HEK293 (cell line): ENCODE results near the gene PRKD1.
A peak's percentile ranks its signal among the peaks of the same experiment; 100 is the strongest.

Source experiments
- CTCF ChIA-PET: fragments of 350-600 bp; formaldehyde crosslinking; extraction: SDS; loops from one replicate; lab custom pipeline; 2021; ENCODE audit warnings: antibody characterized with exemption; lab: Yijun Ruan, JAX
- POLR2A ChIA-PET: fragments of 300-600 bp; formaldehyde crosslinking; extraction: SDS; loops from one replicate; lab custom pipeline; 2020; ENCODE audit warnings: antibody characterized with exemption, inconsistent platforms; lab: Yijun Ruan, JAX
- H3K27ac ChIP-seq: fragments of 200-500 bp; sonication (Bioruptor generic); 2 replicates; pipeline ENCODE4 v1.5.1; 2014; ENCODE audit warnings: low read depth, low read length, control low read depth, inconsistent platforms; ENCODE audit errors: extremely low read depth
- H3K36me3 ChIP-seq, 2 experiments: fragments of 200-500 bp in 1 of 2; sonication (Bioruptor generic) in 1 of 2; 1 replicate in 1 of 2; 2 replicates in 1 of 2; pipeline ENCODE4 v1.5.1; 2014 to 2017; ENCODE audit warnings: inconsistent platforms in 2 of 2, low read length in 2 of 2; ENCODE audit not compliant: control insufficient read depth in 2 of 2, insufficient read depth in 1 of 2
- H3K4me1 ChIP-seq: fragments of 200-500 bp; sonication (Bioruptor generic); 2 replicates; pipeline ENCODE4 v1.5.1; 2014; ENCODE audit warnings: mild to moderate bottlenecking, low read length, inconsistent platforms; ENCODE audit not compliant: control insufficient read depth, insufficient read depth
- H3K4me3 ChIP-seq: 2 replicates; pipeline ENCODE4 v1.5.1; 2011; ENCODE audit warnings: low read depth, mild to moderate bottlenecking, control low read depth, low read length, moderate library complexity
- H3K9me3 ChIP-seq: fragments of 200-500 bp; sonication (Bioruptor generic); 2 replicates; pipeline ENCODE4 v1.5.1; 2014; ENCODE audit warnings: low read depth, low read length, inconsistent platforms; ENCODE audit not compliant: control insufficient read depth, insufficient read depth
- KLF1 ChIP-seq: fragments of 450-650 bp; formaldehyde crosslinking; IDR thresholded peaks from 2 replicates; pipeline ENCODE4 v1.5.1; 2016; ENCODE audit warnings: missing biosample characterization, missing genetic modification characterization
- SP3 ChIP-seq: fragments of 450-650 bp; formaldehyde crosslinking; IDR thresholded peaks from 2 replicates; pipeline ENCODE4 v1.5.1; 2016; ENCODE audit warnings: missing biosample characterization, missing genetic modification characterization
- ZBTB1 ChIP-seq: fragments of 450-650 bp; formaldehyde crosslinking; IDR thresholded peaks from 2 replicates; pipeline ENCODE4 v1.5.1; 2016; ENCODE audit warnings: missing biosample characterization, missing genetic modification characterization
- ZNF202 ChIP-seq: fragments of 450-650 bp; formaldehyde crosslinking; IDR thresholded peaks from 2 replicates; pipeline ENCODE4 v1.5.1; 2016; ENCODE audit warnings: missing biosample characterization, missing genetic modification characterization, borderline replicate concordance
- ZNF404 ChIP-seq: fragments of 450-650 bp; formaldehyde crosslinking; IDR thresholded peaks from 2 replicates; pipeline ENCODE4 v1.5.1; 2017; ENCODE audit warnings: missing biosample characterization, missing genetic modification characterization
- ZNF510 ChIP-seq: fragments of 450-650 bp; formaldehyde crosslinking; IDR thresholded peaks from 2 replicates; pipeline ENCODE4 v1.5.1; 2018; ENCODE audit warnings: mild to moderate bottlenecking, missing genetic modification characterization, missing biosample characterization; ENCODE audit not compliant: insufficient replicate concordance
- ZNF747 ChIP-seq: fragments of 450-650 bp; formaldehyde crosslinking; IDR thresholded peaks from 2 replicates; pipeline ENCODE4 v1.5.1; 2016; ENCODE audit warnings: missing biosample characterization, missing genetic modification characterization
- ZNF768 ChIP-seq: fragments of 450-650 bp; formaldehyde crosslinking; IDR thresholded peaks from 2 replicates; pipeline ENCODE4 v1.5.1; 2018; ENCODE audit warnings: missing biosample characterization, mild to moderate bottlenecking, missing genetic modification characterization
- ZNF830 ChIP-seq: fragments of 450-650 bp; IDR thresholded peaks from 2 replicates; pipeline ENCODE4 v1.5.0; 2018; ENCODE audit warnings: missing biosample characterization, missing genetic modification characterization, low read depth, mild to moderate bottlenecking, moderate library complexity
- ZSCAN30 ChIP-seq: fragments of 450-650 bp; IDR thresholded peaks from 2 replicates; pipeline ENCODE4 v1.5.1; 2018; ENCODE audit warnings: missing biosample characterization, mild to moderate bottlenecking, missing genetic modification characterization, moderate library complexity
- TF ChIP-seq, protein P1 (sequence below): fragments of 450-650 bp; formaldehyde crosslinking; IDR thresholded peaks from 2 replicates; pipeline ENCODE4 v1.5.1; 2016; ENCODE audit warnings: missing biosample characterization, missing genetic modification characterization
- TF ChIP-seq, protein P2 (sequence below): fragments of 450-650 bp; formaldehyde crosslinking; IDR thresholded peaks from 2 replicates; pipeline ENCODE4 v1.5.1; 2016; ENCODE audit warnings: missing biosample characterization, missing genetic modification characterization, borderline replicate concordance
- TF ChIP-seq, protein P3 (sequence below): fragments of 450-650 bp; formaldehyde crosslinking; IDR thresholded peaks from 2 replicates; pipeline ENCODE4 v1.5.1; 2017; ENCODE audit warnings: missing biosample characterization, missing genetic modification characterization
- TF ChIP-seq, protein P4 (sequence below): fragments of 450-650 bp; formaldehyde crosslinking; IDR thresholded peaks from 2 replicates; pipeline ENCODE4 v1.5.1; 2016; ENCODE audit warnings: missing biosample characterization, missing genetic modification characterization
- TF ChIP-seq, protein P5 (sequence below): fragments of 450-650 bp; formaldehyde crosslinking; IDR thresholded peaks from 2 replicates; pipeline ENCODE4 v1.5.1; 2016; ENCODE audit warnings: missing biosample characterization, missing genetic modification characterization
- TF ChIP-seq, protein P6 (sequence below): fragments of 450-650 bp; formaldehyde crosslinking; IDR thresholded peaks from 2 replicates; pipeline ENCODE4 v1.5.1; 2016; ENCODE audit warnings: missing biosample characterization, missing genetic modification characterization
- TF ChIP-seq, protein P7 (sequence below): fragments of 450-650 bp; formaldehyde crosslinking; conservative IDR thresholded peaks from 2 replicates; pipeline ENCODE4 v1.5.1; 2016; ENCODE audit warnings: low read depth, missing biosample characterization, missing genetic modification characterization

PRKD1 gene

DNA sequence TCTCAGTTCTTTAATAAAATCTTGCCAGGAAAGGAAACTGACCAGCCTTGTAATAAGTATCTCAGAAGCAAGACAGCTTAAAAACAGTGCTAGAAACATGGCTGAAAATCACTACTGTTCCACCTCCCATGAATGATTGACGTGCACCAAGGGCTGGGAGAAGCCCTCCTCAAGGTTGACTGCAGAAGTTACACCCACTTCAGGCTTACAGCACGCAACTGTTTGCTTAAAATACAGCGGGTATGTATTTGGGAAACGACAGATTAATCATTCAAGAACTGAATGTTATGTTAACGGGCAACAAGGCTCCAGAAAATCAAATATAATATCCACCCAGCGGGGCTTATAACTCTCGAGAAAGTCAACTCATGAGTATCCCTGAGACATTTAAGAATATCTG lies 22.1 kb downstream of the PRKD1 start:
- ChIA-PET POLR2A (no interaction called here), CTCF (no interaction called here)
- H3K27ac ChIP-seq = no peak overlapping the region

DNA sequence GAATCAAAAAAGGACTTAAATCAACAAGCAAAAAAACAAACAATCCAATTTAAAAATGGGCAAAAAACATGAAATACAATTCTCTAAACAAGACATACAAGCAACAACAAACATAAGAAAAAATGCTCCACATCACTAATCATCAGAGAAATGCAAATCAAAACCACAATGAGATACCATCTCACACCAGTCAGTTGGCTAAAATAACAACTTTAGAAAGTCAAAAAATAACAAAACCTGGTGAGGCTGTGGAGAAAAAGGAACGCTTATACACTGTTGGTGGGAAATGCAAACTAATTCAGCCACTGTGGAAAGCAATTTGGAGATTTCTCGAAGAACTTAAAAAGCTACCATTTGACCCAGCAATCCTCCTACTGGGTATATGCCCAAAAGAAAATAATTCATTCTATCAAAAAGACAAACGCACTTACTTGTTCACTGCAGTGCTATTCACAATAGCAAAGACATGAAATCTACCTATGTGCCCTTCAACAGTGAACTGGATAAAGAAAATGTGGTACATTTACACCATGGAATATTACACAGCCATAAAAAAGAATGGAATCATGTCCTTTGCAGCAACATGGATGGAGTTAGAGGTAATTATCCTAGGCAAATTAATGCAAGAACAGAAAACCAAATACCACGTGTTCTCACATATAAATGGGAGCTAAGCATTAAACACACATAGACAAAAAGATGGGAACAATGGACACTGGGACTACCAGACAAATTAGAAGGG lies 26.9 kb downstream of the PRKD1 start:
- POLR2A ChIA-PET = no interaction called here
- H3K4me3 ChIP-seq = no peak overlapping the region
- peaks cover 19% of the 10 kb centered on the region for H3K4me1 ChIP-seq
- H3K9me3 ChIP-seq = no peaks in the 10 kb centered on the region
- H3K36me3 ChIP-seq = no peaks in the 10 kb centered on the region
- CTCF ChIA-PET = no interaction called here
- no peak overlapping the region for H3K27ac ChIP-seq
- TF ChIP-seq, protein P1, sequence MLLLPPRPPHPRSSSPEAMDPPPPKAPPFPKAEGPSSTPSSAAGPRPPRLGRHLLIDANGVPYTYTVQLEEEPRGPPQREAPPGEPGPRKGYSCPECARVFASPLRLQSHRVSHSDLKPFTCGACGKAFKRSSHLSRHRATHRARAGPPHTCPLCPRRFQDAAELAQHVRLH (tag by site-specific recombination) = peak; percentile 34; the same call in 1 of the 2 replicates
- TF ChIP-seq KLF1 (tag by site-specific recombination) (no peak), ZNF510 (no peak), ZNF202 (tag by site-specific recombination) (0 out of 2 replicates have a peak, but pooled peaks have one; percentile 45), ZNF768 (tag by site-specific recombination) (no peak)
- TF ChIP-seq, protein P2, sequence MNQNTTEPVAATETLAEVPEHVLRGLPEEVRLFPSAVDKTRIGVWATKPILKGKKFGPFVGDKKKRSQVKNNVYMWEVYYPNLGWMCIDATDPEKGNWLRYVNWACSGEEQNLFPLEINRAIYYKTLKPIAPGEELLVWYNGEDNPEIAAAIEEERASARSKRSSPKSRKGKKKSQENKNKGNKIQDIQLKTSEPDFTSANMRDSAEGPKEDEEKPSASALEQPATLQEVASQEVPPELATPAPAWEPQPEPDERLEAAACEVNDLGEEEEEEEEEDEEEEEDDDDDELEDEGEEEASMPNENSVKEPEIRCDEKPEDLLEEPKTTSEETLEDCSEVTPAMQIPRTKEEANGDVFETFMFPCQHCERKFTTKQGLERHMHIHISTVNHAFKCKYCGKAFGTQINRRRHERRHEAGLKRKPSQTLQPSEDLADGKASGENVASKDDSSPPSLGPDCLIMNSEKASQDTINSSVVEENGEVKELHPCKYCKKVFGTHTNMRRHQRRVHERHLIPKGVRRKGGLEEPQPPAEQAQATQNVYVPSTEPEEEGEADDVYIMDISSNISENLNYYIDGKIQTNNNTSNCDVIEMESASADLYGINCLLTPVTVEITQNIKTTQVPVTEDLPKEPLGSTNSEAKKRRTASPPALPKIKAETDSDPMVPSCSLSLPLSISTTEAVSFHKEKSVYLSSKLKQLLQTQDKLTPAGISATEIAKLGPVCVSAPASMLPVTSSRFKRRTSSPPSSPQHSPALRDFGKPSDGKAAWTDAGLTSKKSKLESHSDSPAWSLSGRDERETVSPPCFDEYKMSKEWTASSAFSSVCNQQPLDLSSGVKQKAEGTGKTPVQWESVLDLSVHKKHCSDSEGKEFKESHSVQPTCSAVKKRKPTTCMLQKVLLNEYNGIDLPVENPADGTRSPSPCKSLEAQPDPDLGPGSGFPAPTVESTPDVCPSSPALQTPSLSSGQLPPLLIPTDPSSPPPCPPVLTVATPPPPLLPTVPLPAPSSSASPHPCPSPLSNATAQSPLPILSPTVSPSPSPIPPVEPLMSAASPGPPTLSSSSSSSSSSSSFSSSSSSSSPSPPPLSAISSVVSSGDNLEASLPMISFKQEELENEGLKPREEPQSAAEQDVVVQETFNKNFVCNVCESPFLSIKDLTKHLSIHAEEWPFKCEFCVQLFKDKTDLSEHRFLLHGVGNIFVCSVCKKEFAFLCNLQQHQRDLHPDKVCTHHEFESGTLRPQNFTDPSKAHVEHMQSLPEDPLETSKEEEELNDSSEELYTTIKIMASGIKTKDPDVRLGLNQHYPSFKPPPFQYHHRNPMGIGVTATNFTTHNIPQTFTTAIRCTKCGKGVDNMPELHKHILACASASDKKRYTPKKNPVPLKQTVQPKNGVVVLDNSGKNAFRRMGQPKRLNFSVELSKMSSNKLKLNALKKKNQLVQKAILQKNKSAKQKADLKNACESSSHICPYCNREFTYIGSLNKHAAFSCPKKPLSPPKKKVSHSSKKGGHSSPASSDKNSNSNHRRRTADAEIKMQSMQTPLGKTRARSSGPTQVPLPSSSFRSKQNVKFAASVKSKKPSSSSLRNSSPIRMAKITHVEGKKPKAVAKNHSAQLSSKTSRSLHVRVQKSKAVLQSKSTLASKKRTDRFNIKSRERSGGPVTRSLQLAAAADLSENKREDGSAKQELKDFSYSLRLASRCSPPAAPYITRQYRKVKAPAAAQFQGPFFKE (tag by site-specific recombination) = no peak
- TF ChIP-seq, protein P3, sequence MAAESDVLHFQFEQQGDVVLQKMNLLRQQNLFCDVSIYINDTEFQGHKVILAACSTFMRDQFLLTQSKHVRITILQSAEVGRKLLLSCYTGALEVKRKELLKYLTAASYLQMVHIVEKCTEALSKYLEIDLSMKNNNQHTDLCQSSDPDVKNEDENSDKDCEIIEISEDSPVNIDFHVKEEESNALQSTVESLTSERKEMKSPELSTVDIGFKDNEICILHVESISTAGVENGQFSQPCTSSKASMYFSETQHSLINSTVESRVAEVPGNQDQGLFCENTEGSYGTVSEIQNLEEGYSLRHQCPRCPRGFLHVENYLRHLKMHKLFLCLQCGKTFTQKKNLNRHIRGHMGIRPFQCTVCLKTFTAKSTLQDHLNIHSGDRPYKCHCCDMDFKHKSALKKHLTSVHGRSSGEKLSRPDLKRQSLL (tag by site-specific recombination) = no peak
- TF ChIP-seq, protein P4, sequence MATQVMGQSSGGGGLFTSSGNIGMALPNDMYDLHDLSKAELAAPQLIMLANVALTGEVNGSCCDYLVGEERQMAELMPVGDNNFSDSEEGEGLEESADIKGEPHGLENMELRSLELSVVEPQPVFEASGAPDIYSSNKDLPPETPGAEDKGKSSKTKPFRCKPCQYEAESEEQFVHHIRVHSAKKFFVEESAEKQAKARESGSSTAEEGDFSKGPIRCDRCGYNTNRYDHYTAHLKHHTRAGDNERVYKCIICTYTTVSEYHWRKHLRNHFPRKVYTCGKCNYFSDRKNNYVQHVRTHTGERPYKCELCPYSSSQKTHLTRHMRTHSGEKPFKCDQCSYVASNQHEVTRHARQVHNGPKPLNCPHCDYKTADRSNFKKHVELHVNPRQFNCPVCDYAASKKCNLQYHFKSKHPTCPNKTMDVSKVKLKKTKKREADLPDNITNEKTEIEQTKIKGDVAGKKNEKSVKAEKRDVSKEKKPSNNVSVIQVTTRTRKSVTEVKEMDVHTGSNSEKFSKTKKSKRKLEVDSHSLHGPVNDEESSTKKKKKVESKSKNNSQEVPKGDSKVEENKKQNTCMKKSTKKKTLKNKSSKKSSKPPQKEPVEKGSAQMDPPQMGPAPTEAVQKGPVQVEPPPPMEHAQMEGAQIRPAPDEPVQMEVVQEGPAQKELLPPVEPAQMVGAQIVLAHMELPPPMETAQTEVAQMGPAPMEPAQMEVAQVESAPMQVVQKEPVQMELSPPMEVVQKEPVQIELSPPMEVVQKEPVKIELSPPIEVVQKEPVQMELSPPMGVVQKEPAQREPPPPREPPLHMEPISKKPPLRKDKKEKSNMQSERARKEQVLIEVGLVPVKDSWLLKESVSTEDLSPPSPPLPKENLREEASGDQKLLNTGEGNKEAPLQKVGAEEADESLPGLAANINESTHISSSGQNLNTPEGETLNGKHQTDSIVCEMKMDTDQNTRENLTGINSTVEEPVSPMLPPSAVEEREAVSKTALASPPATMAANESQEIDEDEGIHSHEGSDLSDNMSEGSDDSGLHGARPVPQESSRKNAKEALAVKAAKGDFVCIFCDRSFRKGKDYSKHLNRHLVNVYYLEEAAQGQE (tag by site-specific recombination) = no peak

More for the DNA sequence above, 22.1 kb downstream of the PRKD1 start:
- no peaks in the 10 kb centered on the region for H3K9me3 ChIP-seq
- H3K36me3 ChIP-seq = no peaks in the 10 kb centered on the region
- TF ChIP-seq ZNF747 = no peak
- TF ChIP-seq ZNF404 (tag by site-specific recombination) = no peak
- no peak for TF ChIP-seq ZSCAN30 (tag by site-specific recombination)
- TF ChIP-seq, protein P5, sequence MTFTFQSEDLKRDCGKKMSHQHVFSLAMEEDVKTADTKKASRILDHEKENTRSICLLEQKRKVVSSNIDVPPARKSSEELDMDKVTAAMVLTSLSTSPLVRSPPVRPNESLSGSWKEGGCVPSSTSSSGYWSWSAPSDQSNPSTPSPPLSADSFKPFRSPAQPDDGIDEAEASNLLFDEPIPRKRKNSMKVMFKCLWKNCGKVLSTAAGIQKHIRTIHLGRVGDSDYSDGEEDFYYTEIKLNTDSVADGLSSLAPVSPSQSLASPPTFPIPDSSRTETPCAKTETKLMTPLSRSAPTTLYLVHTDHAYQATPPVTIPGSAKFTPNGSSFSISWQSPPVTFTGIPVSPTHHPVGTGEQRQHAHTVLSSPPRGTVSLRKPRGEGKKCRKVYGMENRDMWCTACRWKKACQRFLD = no peak
- TF ChIP-seq, protein P6, sequence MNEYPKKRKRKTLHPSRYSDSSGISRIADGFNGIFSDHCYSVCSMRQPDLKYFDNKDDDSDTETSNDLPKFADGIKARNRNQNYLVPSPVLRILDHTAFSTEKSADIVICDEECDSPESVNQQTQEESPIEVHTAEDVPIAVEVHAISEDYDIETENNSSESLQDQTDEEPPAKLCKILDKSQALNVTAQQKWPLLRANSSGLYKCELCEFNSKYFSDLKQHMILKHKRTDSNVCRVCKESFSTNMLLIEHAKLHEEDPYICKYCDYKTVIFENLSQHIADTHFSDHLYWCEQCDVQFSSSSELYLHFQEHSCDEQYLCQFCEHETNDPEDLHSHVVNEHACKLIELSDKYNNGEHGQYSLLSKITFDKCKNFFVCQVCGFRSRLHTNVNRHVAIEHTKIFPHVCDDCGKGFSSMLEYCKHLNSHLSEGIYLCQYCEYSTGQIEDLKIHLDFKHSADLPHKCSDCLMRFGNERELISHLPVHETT = no peak
- no peak for TF ChIP-seq SP3 (tag by site-specific recombination)
- TF ChIP-seq, protein P7, sequence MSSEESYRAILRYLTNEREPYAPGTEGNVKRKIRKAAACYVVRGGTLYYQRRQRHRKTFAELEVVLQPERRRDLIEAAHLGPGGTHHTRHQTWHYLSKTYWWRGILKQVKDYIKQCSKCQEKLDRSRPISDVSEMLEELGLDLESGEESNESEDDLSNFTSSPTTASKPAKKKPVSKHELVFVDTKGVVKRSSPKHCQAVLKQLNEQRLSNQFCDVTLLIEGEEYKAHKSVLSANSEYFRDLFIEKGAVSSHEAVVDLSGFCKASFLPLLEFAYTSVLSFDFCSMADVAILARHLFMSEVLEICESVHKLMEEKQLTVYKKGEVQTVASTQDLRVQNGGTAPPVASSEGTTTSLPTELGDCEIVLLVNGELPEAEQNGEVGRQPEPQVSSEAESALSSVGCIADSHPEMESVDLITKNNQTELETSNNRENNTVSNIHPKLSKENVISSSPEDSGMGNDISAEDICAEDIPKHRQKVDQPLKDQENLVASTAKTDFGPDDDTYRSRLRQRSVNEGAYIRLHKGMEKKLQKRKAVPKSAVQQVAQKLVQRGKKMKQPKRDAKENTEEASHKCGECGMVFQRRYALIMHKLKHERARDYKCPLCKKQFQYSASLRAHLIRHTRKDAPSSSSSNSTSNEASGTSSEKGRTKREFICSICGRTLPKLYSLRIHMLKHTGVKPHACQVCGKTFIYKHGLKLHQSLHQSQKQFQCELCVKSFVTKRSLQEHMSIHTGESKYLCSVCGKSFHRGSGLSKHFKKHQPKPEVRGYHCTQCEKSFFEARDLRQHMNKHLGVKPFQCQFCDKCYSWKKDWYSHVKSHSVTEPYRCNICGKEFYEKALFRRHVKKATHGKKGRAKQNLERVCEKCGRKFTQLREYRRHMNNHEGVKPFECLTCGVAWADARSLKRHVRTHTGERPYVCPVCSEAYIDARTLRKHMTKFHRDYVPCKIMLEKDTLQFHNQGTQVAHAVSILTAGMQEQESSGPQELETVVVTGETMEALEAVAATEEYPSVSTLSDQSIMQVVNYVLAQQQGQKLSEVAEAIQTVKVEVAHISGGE = no peak
- TF ChIP-seq ZBTB1 (tag by site-specific recombination) = no peak
- TF ChIP-seq ZNF830 (tag by site-specific recombination) = no peak
- H3K4me3 ChIP-seq = no peak overlapping the region
- peaks cover 14% of the 10 kb centered on the region for H3K4me1 ChIP-seq
